Stimulated activated CD8-positive, alpha-beta memory T cell treated with anti-CD3 and anti-CD28 coated beads, Interleukin-7, amount 100 ng/mL, for 48 hours (primary cell): ENCODE measurements around the gene PCP4L1.
"Not testable (repeated sequence)": the region's sequence is repeated elsewhere in the genome, so short reads cannot be mapped to it uniquely, and the experiment has no call there.

Experiments
- DNase-seq, 2 donors: peaks; one replicate each; pipeline ENCODE4 v3.0.0-alpha.2; 2020; ENCODE audit warnings: low read depth in 1 of 2; ENCODE audit errors: extremely low read depth in 1 of 2

PCP4L1 gene

DNA sequence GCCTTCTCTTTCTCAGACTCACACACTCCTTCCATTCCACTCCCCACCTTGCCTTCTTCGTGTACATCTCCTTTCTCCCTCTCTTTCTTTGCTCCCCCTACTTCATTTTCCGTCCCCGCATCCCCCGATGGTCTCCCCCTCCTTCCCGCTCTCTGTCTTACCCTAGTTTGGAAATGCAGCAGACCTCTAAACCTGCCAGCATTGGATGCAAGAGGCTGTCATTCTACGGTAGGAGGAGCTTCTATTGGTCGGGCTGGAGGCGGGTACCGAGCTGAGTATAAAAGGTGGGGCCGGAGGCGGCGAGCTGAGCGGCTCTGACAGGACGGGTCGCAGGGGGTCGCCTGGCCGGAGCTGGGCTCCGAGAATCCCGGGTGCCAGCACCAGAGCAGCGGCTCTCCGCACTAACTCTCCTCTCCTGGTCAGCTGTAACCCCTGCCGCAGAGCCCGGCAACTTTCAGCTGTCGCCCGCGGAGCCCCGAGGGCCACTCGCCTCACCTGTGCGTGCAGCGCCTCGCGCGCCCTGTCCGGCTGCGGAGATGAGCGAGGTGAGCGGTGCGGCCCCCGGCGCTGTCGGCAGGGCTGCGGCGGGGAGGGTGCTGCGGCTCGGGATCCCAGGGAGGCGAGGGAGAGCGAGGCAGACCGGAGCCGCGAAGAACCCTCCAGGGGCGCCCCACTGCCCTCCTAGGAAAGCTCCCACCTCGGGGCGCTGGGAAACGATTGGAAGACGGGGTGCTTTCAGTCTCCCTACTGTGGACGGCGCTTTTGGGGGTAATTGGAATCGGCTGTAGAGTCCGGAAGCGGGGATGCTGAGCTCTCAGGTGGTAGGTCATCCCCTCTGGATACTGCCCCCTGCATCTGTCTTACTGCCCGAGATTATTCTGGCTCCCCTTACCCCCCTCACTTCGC is at the start of gene PCP4L1:
Gene PCP4L1, plus strand, starts transcription at position 307 of the 906 bp plus-strand sequence. Its CDS starts 230 bp downstream, at position 537.
- DNase-seq = peak in 1 of 2 donors; percentile 14

DNA sequence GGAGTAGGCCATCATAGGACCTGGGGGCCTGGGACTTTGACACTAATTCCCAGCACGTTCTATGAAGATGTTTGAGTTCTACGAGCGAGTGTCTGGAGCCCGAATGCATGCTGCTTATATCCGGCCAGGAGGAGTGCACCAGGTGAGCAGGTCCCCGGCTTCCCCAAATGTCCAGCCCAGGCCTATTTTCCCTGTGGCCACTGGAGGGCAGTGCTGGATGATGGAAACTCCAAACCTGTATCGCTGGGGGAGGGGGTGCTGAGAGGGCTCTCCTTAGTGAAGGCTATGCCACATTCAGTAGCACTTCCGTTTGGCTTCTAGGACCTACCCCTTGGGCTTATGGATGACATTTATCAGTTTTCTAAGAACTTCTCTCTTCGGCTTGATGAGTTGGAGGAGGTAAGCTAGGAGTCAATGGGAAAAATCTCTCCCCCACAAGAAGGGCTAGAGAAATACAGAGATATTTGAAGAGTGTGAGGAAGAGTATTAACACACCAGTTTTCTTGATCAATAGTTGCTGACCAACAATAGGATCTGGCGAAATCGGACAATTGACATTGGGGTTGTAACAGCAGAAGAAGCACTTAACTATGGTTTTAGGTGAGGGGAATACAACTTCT is 48.6 kb upstream of the PCP4L1 start:
- DNase-seq = peak; percentile 37 to 60

DNA sequence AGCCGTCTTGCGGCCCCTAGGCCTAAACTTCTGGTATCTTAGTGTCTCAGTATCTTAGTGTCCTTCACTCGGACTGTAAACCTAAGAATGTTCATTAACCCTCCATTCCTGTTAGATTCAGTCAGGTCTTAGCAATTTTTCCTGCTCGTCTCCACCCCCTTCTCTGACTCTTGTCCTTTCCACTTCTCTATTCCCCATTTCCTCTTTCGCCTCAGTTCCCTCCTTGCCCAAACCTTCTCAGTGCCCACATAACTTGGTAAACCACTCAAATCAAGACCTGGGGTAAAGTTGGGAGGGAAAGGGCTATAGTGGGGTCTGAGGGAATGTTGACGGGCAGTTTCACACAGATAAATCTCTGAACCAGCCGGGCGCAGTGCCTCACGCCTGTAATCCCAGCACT is 44.2 kb upstream of the PCP4L1 start:
- no peak for DNase-seq

DNA sequence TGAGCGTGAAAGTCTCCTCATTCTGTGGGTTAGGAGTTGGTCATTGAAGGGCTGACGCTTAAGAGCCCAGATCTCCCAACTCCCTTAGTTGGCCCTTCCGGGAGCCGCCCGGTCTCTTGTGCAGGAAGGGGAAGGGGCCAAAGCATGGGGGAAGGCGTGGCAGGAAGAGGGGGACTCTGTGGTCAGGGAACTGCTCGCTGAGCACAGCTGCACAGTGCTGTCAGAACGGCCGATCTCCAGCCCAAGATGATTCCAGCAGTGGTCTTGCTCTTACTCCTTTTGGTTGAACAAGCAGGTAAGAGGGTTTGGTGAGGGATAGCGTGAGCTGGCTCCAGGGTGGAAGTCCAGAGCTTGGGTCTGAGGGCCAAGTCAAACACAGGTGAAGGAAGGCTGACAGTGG is 43.5 kb upstream of the PCP4L1 start, which contains the start of gene FCER1G:
Gene FCER1G, plus strand, starts transcription at position 220 of the 400 bp plus-strand sequence. Its CDS starts 27 bp downstream, at position 247.
- DNase-seq = no peak

DNA sequence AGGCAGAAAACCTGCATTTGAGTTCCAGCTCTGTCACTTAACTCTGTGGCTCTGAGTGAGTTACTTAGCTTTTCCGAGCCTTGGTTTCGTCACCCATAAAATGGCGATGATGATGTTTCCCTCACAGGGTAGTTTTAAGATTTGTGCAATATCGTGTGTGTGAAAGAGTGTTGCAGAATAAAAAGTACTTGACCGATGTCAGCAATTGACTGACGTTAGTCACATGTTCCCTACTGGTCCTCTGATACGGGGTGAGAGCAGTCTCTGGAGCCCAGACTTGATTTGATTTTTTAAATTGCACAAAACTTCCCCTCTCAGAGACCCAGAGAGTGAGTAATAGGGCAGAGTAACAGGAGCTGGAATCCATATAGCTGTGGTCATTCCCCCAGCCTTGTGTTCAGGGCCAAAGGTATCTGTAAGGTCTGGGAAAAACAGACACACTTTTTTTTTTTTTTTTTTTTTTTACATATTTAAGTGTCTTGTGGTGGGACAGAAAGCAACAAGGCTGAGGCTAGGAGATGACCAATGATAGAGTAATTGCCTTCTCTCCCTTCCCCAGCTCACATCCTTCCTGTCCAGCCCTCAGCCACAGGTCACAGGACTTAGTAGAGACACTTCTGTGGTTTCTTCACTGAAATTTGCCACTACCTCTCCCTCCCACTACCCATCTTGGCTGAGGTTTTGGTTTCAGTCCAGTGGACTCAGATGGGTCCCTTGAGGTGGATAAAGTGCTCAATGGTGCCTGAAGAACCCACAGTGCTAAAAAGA is 41.4 kb upstream of the PCP4L1 start:
- no peak for DNase-seq

DNA sequence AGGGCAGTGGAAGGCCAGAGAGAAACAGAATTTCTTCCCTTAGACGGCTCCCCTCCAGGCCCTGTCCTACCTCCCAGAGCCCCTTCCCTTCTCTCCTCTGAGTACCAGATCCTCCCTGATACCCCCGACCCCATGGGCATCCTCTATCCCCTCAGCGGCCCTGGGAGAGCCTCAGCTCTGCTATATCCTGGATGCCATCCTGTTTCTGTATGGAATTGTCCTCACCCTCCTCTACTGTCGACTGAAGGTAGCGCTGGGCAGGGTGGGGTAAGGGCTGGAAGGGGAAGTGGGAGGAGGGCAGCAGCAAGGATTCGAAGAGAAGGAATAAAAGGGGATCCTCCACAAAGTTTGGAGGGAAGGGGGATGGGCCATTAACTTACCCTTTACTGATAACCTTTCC is 40.7 kb upstream of the PCP4L1 start:
- no peak for DNase-seq

DNA sequence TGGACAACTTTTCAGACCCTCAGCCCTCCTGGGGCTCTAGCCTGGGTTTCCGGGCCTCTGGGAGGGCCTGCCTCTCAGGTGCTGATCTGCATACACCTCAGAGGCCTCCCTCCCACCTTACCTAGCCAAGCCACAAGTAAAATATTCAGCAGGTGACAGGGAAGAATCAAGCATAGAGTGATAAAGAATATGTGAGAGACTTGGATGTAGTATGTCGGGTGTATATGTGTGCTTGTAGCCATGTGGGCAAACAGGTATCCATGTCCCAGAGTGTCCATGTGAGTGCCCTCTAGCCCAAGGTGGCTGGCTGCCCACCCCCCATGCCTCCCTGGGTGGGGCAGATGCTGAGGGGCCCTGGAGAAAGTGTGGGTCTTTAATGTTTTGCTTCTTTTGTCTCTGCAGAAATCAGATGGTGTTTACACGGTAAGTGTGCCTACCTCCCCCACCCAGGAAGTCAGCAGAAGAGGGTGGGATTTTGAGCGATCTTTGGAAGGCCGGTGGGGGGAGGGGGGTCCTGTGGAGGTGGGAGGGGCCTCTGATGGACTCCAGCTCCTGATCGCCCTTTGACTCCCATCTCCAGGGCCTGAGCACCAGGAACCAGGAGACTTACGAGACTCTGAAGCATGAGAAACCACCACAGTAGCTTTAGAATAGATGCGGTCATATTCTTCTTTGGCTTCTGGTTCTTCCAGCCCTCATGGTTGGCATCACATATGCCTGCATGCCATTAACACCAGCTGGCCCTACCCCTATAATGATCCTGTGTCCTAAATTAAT is 40.1 kb upstream of the PCP4L1 start:
- DNase-seq = no peak

DNA sequence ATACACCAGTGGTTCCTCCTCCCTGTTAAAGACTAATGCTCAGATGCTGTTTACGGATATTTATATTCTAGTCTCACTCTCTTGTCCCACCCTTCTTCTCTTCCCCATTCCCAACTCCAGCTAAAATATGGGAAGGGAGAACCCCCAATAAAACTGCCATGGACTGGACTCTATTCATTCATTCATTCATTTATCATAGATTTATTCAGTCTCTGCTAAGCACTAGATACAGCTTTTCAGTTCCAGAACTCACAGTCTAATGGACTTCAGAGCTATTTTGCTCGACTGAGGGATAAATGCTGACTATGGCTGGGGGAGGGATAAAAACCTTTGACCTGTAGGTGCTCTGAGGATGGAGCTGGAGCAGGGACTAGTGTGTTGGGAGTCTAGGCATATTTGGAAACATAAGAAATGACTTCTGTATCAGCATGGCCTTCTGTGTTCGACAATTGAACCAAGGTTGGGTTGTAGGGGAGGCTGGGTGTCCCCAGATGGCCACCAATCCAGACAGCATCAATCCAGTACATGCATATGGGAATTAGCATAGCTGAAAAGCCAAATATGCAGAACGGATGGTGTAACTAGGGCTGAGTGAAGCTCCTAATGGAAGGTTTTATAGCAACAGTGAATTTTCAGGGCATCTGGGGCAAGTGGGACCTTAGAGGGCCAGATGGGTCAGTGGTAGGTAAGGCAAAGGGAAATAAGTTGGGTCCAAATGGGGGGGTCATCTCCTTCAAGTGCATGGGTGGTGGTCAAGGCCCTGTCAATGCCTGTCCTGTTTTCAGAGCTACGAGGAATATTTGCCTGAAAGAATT is 39.3 kb upstream of the PCP4L1 start:
- DNase-seq = no peak

DNA sequence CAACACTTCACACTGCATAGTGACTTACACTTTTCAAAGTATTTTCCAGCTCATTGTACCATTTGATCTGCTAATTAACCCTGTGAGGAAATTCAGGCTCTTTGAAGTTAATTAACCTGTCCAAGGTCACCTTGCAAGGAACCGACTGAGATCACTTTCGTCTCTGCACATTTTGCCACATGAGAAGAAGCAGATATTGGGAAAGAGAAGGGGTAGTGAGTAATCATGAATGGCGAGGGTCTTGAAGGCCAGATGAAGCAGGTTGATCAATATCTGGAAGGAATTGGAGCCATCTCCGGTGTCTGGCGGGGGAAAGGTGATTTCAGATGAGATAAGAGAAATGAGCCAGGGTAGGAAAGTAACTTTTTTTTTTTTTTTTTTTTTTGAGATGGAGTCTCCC is 38.5 kb upstream of the PCP4L1 start:
- DNase-seq = no peak

DNA sequence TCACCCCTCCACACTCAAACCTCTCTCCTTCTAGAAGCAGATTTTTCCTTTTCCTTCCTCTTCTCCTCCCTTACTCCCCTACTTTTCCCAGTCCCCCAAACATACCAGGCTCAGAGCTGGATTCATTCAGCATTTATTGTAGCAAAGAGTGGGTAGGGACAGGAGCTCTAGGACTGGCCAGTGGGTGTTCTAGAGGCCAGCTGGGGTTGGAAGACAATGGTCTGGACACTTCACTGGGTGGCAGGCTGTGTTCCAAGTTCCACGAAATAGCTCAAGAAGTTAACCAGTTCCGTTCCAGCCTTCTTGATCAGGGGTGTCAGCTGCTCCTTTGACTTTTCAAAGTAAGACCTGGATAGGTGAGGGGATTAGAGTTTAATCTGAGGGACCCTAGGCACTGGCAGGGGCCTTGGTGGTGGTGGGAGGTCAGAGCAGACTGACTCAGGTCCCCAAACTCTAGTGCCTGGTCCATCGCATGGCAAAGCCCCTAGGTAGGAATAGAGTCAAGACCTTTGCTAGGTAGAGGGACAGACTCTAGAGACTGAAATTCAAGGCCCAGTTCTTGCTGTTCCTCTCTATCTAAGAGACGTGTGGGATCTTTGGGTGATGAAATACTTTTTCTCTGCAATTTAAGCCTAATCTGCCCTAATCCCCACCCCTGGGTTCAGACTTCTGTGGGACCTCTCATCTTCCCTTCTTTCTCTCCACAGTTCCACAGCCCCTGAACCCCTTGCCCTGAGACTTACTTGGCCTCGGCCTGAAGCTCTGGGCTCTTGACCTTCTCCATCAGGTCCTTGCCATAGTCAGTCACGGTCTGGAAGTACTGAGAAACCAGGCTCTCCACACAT is 36.1 kb upstream of the PCP4L1 start:
- DNase-seq = no peak

DNA sequence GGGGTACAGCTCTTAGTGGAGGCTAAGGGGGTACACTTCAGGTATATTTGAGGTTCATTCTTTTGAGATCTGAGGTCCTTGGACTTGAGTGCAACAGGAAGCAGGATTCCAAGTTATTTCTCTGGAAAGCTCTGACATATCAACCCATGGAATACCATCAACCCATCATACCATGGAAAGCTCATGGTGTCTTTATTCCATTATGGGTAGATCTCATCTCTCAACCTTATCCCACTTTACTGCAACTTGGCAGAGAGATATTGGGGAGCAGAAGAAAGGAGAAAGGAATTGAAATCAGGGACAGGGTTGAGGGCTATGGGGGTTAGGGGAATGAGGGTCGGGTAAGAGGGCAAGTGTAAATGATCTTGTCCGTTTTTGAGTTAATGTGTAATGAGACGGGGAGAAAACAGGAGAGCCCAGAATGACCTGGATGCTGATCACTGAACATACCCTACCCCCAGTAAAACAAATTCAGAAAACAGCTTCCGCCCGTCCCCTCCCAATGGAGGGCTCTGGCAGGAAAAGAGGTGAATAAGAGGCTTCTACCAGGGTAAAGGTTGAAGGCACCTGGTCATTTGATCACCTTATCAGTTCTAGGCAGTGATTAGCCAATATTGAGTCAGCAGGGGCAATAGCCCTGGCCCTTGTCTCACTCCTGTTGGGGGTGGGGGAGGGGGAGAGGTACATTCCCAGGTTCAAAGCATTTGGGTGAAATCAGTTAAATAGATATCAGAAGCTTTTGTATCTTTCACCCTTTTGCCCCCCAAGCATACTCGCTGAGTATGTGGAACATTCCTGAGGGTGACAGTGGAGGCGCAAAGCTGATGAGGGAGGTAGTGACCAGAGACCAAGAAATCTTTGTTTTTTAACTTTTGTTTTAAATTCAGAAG is 34.5 kb upstream of the PCP4L1 start:
- DNase-seq = no peak

DNA sequence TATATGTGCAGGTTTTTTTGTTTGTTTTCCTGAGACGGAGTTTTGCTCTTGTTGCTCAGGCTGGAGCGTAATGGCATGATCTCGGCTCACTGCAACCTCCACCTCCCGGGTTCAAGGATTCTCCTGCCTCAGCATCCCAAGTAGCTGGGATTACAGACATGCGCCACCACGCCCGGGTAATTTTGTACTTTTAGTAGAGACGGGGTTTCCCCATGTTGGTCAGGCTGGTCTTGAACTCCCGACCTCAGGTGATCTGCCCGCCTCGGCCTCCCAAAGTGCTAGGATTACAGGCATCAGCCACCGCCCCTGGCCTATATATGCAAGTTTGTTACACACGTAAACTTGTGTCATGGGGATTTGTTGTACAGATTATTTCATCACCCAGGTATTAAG is 33.9 kb upstream of the PCP4L1 start:
- DNase-seq = not testable (repeated sequence)

DNA sequence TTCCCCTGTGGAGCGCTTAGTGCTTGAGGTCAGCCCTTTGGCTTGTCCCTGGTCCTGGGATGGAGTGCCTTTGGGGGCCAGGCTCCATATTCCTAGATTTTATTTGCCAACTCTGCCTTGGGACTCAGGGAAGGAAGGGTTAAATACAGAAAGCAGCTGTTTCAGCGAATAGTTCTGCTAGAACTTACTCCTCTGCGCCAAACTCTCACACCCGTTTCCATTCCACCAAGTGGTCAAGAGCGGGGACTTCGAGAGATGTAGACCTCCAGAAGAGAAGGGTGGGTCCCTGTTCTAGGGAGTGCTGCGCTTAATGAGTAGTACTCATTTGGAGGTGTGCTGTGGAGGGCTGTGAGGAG is 33.4 kb upstream of the PCP4L1 start:
- DNase-seq = no peak

DNA sequence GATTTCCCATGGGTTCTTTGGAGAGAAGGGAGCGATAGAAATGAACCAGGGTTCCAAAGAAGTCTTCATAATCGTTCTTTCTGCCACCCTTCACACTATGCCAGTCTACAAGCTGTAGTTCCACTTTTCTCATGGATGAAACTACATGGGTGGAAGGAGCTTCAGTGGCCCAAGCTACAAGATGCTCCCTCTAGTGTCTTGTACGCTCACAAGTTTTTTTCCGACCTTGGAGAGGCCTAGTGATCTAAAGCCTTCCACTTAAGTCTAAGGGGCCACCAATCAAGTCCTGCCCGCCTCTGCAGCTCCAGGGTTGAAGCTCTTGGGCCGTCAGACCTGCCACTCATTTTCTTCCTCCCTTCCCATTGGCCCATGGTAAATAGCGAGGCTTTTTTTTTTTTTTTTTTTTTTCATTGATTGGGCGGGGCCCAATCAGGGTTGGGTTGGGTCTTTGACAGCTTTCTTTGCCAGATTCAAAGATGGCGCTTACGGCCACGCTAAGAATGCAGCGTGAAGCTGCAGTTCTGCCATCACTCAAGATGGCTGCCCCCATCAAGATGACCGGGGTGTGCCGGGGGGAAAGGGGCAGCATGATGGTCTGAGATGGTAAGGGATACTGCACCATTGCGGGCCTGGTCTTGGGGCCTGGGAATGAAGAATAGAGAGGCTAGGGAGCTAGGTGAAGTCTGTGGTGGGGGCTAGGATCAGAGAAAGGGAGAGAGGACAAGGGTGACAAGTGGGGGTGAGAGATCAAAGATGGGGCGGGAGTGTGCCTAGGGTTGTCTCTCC is 32.8 kb upstream of the PCP4L1 start, which contains the start of gene TOMM40L:
Gene TOMM40L, plus strand, starts transcription at position 527 of the 786 bp plus-strand sequence. CDS start 430 bp downstream, outside the sequence.
- peak; percentile 69 to 91 for DNase-seq

DNA sequence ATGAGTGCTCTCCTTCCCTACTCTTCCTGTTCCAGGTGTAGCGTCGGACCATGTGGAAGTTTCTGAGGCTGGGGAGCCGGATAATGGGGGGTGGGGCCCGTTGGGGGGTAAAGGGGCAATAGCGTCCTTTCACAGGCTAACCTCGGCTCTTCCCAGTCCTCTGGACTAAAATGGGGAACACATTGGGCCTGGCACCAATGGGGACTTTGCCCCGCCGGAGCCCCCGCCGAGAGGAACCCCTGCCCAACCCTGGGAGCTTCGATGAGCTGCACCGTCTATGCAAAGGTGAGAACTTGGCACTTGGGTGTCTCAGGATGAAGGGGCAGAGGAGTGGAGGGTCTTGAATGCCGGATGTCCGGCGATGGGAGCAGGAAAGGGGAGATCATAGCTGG is 32.2 kb upstream of the PCP4L1 start:
- DNase-seq = no peak

DNA sequence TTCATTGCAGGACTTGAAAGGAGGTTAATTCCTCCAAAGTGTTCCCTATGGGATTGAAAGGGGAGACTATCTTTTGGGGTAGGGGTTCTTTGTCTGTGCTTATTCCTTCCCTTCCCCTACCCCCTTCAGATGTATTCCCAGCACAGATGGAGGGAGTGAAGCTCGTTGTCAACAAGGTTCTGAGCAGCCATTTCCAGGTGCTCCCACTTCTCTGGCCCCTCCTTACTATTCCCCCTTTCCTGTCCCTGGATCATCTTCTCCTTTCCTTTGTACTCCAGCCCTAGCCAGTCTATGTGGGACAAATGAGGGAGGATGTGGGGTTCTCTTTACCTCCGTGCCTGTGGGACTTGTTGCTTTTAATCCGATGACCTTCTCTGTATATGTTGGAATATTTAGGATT is 31.8 kb upstream of the PCP4L1 start:
- no peak for DNase-seq
